Measurements from ENCODE around the gene DBX1. TPM values are rescaled to one million over a fixed set of nuclear protein-coding genes. Genes with fewer than 3 reads are reported as not detected.

Gene DBX1
- total RNA-seq, 1 experiment from 2014 or later = 0.15 TPM

GRCh38 chr11:20113149-20113438 is 47.2 kb downstream of the DBX1 start:
- H3K79me1 ChIP-seq (ENCODE audit: insufficient read depth, low read depth, low read length, poor library complexity, severe bottlenecking) = no peaks in the 10 kb centered on the region
- peaks cover 35 to 67% (median 58%) of the 10 kb centered on the region in 3 experiments; a peak in 6 of 7 replicates for H3K36me3 Mint-ChIP-seq (ENCODE audit: insufficient read depth in 1 of 3, low read depth in 3 of 3)
- H3K14ac ChIP-seq (ENCODE audit: insufficient read depth, low read length) = no peak overlapping the region
- H4K20me1 ChIP-seq (ENCODE audit: control insufficient read depth, insufficient read depth, insufficient read length) = no peaks in the 10 kb centered on the region
- H2AK5ac ChIP-seq (ENCODE audit: insufficient read length, low read length) = no peak overlapping the region
- no peak overlapping the region for H3K18ac ChIP-seq (ENCODE audit: insufficient read length, low read depth, low read length)
- no CpG with 5 or more reads among the region's 5 CpGs for WGBS (ENCODE audit: extremely low coverage, insufficient read length, low lambda C conversion rate)
- no peaks in the 10 kb centered on the region for H3K23me2 ChIP-seq (ENCODE audit: insufficient read length, low read depth, low read length, poor library complexity, severe bottlenecking)
- H4K5ac ChIP-seq (ENCODE audit: insufficient read length, low read depth, low read length) = no peak overlapping the region
- no peak overlapping the region for H3K9ac ChIP-seq (ENCODE audit: extremely low read depth, insufficient read length, low read length)
- no peak overlapping the region for H2BK20ac ChIP-seq (ENCODE audit: low read depth, low read length, poor library complexity, severe bottlenecking)
- no peak overlapping the region for H3K4me2 ChIP-seq (ENCODE audit: insufficient read depth, insufficient read length, low read length)
- H2BK5ac ChIP-seq (ENCODE audit: insufficient read length, low read length) = no peak overlapping the region
- H3K9me3 ChIP-seq (ENCODE audit: control insufficient read depth, low read depth, low read length) = no peaks in the 10 kb centered on the region
- no peak overlapping the region for H3K27ac ChIP-seq (ENCODE audit: insufficient read length, low read depth, low read length)
- H4K91ac ChIP-seq (ENCODE audit: insufficient read length, low read depth, low read length) = no peak overlapping the region
- TF ChIP-seq CTCF (conservative IDR thresholded peaks at IDR 0.05) = no peak
- H3K79me2 ChIP-seq (ENCODE audit: insufficient read depth, low read length) = no peaks in the 10 kb centered on the region
- H3K23ac ChIP-seq (ENCODE audit: insufficient read length, low read depth, low read length) = no peak overlapping the region
- no peak overlapping the region for H3K4ac ChIP-seq (ENCODE audit: low read depth, low read length)
- H3K27ac Mint-ChIP-seq = no peak overlapping the region
- no peak overlapping the region for H3K4me3 Mint-ChIP-seq
- no peak for DNase-seq
- no peak overlapping the region for H4K8ac ChIP-seq (replicated peaks; ENCODE audit: insufficient read length, low read depth, low read length)
- H3K27me3 ChIP-seq (ENCODE audit: insufficient read depth, low read length) = no peaks in the 10 kb centered on the region
- H2BK120ac ChIP-seq (ENCODE audit: low read depth, low read length, poor library complexity, severe bottlenecking) = no peak overlapping the region
- H3T11ph ChIP-seq (ENCODE audit: low read length) = no peak overlapping the region
- no peak overlapping the region for H2BK15ac ChIP-seq (ENCODE audit: low read depth, low read length)
- H3K9me3 Mint-ChIP-seq = no peaks in the 10 kb centered on the region
- H3K56ac ChIP-seq (ENCODE audit: insufficient read length, low read depth, low read length) = no peak overlapping the region
- H3K4me1 Mint-ChIP-seq = peaks cover 2 to 5% of the 10 kb centered on the region in 2 experiments; a peak in 3 of 4 replicates
- no peak overlapping the region for H2BK12ac ChIP-seq (ENCODE audit: insufficient read length, low read depth, low read length)
- no peak overlapping the region for H2AFZ ChIP-seq (ENCODE audit: low read length)
- H3K4me1 ChIP-seq (ENCODE audit: insufficient read depth, low read length) = no peaks in the 10 kb centered on the region
- no peaks in the 10 kb centered on the region for H3K27me3 Mint-ChIP-seq (ENCODE audit: low read depth)
